ENCODE results near the gene CNIH3.

The CNIH3 gene

GRCh38 chr1:224747578-224747977, 131.5 kb downstream of the CNIH3 start:
- no peak for DNase-seq

GRCh38 chr1:224749916-224750315, 133.8 kb downstream of the CNIH3 start:
- no peak for DNase-seq

GRCh38 chr1:224751624-224752311, 135.7 kb downstream of the CNIH3 start:
- DNase-seq = no peak

- no peak for DNase-seq
Observed at GRCh38 chr1:224753491-224753890, 137.4 kb downstream of the CNIH3 start.

- no peak for DNase-seq
Observed at GRCh38 chr1:224755586-224755985, 139.5 kb downstream of the CNIH3 start.

- no peak for DNase-seq
Observed at GRCh38 chr1:224757508-224757907, 141.4 kb downstream of the CNIH3 start.

- DNase-seq = no peak
Observed at GRCh38 chr1:224759135-224759534, 143.0 kb downstream of the CNIH3 start.

- DNase-seq = no peak
Observed at GRCh38 chr1:224759681-224760091, 143.6 kb downstream of the CNIH3 start.

- DNase-seq = no peak
Observed at GRCh38 chr1:224760163-224760562, 144.0 kb downstream of the CNIH3 start.

GRCh38 chr1:224761245-224761644, 145.1 kb downstream of the CNIH3 start:
- DNase-seq = no peak

- DNase-seq = no peak
Observed at GRCh38 chr1:224762046-224762445, 145.9 kb downstream of the CNIH3 start.

GRCh38 chr1:224762701-224763100, 146.6 kb downstream of the CNIH3 start:
- no peak for DNase-seq

- DNase-seq = no peak
Observed at GRCh38 chr1:224763126-224763775, 147.1 kb downstream of the CNIH3 start.

- DNase-seq = no peak
Observed at GRCh38 chr1:224766266-224766665, 150.1 kb downstream of the CNIH3 start.

- DNase-seq = no peak
Observed at GRCh38 chr1:224767031-224767430, 150.9 kb downstream of the CNIH3 start.

- DNase-seq = no peak
Observed at GRCh38 chr1:224767676-224768075, 151.6 kb downstream of the CNIH3 start.

GRCh38 chr1:224768971-224769370, 152.9 kb downstream of the CNIH3 start:
- DNase-seq = no peak

GRCh38 chr1:224769452-224770335, 153.6 kb downstream of the CNIH3 start:
- DNase-seq = no peak

GRCh38 chr1:224770336-224770693, 154.2 kb downstream of the CNIH3 start:
- DNase-seq = no peak

- no peak for DNase-seq
Observed at GRCh38 chr1:224773646-224774045, 157.5 kb downstream of the CNIH3 start.

- DNase-seq = no peak
Observed at GRCh38 chr1:224774378-224774777, 158.3 kb downstream of the CNIH3 start.

- no peak for DNase-seq
Observed at GRCh38 chr1:224777180-224777579, 161.1 kb downstream of the CNIH3 start.

GRCh38 chr1:224779536-224779935, 163.4 kb downstream of the CNIH3 start:
- no peak for DNase-seq

GRCh38 chr1:224780736-224781135, 164.6 kb downstream of the CNIH3 start:
- no peak for DNase-seq

Measured in NCI-H526 (cell line).